G401.6 (cell line): ENCODE data around the gene CACNG7.

Experiments
- FAIRE-seq: peaks from 2 replicates; lab custom pipeline; 2012; peaks lifted over from hg19 to GRCh38; lab: Jason Lieb, UNC

The CACNG7 gene

DNA sequence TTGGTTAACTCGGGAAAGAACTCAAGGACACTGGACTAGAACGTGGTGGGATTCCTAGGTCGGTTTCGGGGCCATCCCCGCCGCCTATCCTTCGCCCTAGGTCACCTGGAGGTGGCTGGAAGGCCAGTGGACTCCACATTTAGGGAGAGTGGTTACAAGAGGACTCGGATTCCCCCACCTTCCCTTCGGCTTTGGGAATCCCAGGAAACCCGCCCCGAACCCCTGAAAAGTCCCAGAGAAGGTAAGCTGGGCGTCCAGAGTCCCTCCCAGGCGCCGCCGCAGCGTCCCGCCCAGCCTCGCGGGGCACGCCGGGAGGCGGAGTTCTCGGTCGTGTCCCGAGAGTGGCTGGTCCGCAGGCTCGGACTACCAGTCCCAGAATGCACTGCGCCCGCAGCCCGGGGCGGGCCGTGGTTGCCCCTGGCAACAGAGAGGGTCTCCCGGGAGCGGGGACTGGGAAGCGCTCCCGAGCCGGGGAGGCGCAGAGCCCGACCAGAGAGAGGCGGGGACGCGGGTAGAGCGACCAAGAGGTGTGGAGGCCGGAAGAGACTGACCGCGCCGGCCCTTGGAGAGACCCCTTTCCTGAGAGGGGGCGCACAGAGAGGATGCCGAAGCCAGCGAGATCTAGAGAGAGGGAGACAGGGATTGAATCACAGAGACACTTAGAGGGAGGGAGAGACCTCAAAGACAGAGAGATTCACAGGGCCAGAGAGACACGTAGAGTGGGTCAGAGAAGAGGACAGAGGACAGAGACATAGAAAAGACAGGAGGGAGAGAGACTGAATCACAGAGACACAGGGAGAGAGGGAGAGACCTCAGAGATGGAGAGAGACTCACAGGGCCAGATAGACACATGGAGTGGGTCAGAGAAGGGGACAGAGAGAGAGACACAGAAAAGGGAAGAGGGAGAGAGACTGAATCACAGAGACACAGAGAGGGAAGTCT is 29.7 kb upstream of the CACNG7 start:
- FAIRE-seq, result peak; percentile 97

DNA sequence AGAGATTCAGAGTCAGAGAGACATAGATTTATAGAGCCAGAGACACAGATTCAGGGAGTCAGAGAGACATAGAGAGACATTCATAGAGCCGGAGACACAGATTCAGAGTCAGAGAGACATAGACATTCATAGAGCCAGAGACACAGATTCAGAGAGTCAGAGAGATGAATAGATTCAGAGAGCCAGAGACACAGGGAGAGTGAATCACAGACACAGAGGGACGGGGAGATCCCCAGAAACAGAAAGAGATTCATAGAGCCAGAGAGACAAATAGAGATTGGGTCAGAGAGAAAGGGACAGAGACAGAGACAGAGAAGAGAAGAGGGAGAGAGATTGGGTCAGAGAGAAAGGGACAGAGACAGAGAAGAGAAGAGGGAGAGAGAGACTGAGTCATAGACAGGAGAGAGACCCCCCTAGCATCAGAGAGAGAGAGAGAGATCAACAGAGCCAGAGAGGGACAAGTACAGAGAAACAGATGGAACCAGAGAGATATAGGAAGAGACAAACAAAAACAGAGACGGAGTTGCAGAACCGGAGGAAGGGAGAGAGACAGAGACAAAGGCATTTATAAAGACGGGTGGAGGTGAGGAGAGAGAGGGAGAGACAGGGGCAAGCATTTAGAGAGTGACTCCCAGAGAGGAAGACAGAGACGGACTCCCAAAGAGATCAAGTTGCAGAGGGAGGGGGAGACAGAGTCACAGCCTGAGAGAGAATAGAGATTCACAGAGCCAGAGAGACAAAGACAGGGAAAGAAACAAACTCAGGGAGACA is 28.2 kb upstream of the CACNG7 start:
- no peak for FAIRE-seq

DNA sequence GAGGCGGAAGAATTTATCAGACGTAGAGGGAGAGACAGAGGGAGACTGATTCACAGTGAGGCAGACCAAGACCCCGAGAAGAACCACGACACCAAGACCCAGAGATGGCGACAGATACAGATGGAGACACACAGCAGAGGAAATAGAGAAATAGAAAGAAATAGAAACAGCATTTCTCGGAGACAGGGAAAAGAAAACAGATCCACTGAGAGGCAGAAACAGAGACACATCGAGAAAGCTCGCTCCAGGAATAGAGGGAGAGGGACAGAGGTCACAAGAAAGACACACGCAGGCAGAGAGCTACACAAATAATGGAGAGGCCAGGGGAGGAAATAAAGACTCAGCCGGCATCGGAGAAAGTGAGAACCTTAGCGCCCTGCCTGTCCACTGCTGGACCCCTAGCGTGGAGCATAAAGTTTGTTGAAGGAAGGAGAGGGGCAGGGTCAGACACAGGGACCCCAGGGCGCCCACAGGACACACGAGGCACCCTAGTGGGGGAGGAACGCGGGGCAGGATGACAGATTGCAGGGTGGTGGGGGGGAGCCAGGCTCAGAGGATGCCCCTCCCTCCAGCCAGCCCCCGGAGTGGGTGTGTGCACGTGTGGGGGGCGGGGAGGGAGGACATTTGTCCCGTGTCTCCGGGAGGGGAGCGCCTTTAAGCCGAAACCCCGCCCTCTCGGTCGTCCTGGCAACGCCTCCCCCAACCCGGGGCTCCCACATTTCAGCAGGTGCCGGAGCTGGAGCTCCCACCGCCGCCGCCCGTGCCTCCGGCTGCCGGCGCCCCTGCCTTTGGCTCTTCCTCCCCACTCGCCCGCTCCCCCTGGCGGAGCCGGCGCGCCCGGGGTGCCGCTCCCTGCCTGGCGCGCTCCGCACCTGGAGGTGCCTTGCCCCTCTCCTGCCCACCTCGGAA is 27.3 kb upstream of the CACNG7 start, which contains the start of gene PRKCG:
Gene PRKCG (plus strand): TSS at position 716 of the 909 bp plus-strand sequence. CDS start 298 bp downstream, outside the sequence.
- FAIRE-seq, result no peak

DNA sequence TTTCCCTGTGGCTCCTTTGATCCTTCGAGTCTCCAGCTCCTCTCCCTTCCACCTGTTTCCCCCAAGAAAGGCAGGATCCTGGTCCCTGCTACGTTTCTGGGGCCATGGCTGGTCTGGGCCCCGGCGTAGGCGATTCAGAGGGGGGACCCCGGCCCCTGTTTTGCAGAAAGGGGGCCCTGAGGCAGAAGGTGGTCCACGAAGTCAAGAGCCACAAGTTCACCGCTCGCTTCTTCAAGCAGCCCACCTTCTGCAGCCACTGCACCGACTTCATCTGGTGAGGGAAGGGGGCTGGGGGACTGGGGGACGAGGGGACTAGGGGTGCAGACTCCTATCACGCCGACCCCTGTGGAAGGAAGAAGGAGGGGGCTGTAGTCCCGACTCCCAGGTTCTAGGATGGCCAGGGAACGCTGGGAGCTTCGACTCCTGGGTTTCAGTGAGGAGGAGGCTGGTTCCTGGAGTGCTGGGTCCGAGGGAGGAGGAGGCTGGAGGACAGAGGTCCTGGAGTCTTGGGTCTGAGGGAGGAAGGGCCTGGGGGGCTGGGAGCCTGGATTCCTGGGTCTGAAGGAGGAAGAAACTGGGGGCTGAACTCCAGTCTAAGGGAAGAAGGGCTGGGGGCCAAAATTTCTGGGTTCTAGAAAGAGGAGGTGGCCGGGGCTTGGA is 26.6 kb upstream of the CACNG7 start:
- no peak for FAIRE-seq

DNA sequence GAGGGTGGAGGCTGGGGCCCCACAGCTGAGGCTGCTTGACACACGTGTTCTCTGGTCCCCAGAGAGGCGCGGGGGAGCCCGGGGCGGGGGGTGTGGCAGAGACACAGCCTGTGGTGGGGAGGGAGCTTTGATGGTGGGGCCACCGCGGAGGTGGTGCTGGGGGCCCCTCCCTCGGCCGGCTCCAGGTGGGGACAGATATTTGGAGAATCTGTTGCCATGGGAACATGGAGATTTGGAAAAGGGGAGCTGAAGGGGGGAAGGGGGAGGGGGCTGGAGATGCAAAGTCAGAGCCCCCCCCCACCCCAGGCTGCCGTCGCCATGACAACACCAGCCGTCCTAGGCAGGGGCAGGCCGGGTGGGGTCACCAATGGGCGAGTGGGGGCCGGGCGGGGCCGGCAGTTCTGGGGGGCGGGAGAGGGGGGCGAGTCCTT is 25.8 kb upstream of the CACNG7 start:
- FAIRE-seq, result no peak

DNA sequence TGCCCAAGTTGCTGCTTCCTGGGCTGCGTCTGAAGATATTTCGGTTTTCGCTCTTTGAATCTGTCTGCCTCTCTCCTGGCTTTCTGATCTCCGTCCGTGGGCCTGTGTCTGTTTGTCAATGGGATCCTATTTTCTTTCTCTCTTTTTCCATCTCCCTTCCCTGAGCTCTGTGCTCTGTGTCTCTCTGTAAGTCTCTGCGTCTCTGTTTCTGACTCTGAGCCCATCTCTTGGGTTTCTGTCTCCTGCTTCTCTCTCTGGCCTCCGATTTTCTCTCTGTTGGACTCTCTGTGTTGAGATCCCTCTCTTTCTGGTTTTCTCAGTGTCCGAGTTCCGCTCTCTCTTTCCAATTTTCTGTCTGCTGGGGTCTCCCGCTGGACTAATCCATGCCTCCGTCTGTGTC is 25.3 kb upstream of the CACNG7 start:
- FAIRE-seq, result no peak

DNA sequence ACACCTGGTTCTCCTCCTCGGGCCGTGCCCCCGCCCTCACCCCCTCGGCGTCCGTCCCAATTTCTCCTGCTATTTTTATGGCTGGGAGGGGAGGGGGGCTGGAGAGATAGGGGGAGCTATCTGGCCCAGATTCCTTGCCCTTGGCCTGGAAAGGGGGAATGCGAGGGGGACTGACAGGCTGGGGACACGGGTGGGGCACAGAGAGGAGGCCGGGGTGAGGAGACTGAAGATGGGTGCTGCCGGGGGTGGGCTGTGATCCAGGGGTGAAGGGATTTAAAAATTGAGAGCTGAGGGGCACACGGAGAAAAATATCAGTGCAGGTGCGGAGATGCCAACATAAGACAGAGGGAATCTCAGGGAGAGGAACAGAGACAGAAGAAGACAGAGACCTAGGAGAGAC is 24.8 kb upstream of the CACNG7 start:
- no peak for FAIRE-seq

DNA sequence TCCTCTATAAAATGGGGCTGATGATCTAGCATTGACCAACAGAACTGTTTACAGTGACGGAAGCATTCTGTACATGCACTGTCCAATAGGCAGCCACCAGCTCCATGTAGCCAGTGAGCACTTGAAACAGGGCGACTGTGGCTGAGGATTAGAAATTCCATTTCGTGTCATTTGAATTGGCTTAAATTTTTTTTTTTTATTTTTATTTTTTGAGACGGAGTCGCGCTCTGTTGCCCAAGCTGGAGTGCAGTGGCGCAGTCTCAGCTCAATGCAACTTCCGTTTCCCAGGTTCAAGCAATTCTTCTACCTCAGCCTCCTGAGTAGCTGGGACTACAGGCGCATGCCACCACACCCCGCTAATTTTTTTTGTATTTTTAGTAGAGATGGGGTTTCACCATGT is 24.0 kb upstream of the CACNG7 start:
- FAIRE-seq, result no peak

DNA sequence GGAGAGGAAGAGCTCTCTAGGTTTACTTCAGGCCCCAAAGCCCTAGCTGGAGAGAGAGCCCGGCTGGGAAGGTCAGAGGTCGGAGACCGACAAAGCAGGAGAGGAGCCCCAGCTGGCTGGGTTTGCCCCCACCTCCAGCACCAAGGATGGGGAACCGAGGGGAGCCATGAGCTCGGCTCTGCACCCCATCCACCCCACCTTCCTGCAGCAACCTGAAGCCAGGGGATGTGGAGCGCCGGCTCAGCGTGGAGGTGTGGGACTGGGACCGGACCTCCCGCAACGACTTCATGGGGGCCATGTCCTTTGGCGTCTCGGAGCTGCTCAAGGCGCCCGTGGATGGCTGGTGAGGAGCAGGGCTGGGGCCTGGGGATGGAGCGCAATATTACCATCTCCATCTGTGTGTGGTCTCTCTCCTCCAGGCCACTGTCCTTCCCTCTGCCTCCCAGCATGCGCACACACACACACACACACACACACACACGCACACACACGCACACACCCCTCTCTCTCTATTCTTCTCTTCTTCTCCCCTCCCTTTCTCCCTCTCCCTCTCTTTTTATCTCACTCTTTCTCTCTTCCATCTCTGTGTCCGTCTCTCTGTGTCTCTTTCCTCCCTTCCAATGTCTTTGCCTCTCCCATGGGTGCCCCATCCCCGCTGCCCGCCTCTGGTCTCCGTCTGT is 16.6 kb upstream of the CACNG7 start:
- FAIRE-seq, result no peak

DNA sequence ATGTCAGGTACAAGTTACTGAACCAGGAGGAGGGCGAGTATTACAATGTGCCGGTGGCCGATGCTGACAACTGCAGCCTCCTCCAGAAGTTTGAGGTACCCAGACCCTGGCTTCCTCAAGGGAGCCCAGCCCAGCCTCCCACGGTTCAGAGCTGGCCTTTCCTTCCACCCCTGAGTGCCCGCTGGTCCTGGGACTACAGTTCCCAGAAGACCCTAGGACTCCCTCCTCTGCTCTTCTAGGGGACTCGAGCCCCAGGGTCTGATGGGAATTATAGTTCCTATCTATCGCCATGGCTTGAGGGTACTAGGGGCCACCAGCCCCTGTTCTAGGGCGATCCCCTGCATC is 16.1 kb upstream of the CACNG7 start:
- no peak for FAIRE-seq

DNA sequence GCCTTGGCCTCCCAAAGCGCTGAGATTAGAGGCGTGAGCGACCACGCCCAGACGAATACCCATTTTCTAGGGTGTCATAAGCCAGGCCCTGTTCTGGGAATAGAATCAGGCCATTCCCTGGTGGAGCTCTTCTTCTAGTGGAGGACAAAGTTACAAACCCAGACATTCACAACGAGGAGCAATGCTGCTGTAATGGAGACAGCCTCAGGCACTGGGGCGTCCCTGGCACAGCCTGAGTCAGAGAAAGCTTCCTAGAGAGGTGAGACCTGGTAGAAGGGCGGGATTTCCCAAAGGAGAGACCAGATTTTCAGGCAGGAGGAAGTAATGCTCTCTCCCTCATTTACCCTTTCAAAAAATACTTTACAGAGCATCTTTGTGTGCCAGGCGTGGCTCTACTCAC is 14.4 kb upstream of the CACNG7 start:
- no peak for FAIRE-seq

DNA sequence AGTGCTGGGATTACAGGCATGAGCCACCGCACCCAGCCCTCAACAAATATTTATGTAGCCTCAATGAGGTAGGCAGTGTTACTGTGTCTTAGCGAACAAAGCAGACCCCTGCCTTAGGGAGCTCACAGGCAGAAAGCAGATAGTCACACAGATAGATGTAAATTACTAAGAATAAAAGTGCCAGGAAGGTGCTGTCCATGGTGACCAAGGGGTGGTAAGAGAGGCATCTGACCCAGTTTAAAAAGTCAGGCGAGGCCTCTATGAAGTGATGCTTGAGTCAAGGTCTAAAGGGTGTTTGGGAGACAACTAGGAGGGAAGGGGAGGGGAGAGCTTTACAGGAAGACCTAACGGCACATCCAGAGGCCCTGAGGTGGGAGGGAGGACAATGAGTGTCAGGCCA is 12.4 kb upstream of the CACNG7 start:
- FAIRE-seq, result no peak

DNA sequence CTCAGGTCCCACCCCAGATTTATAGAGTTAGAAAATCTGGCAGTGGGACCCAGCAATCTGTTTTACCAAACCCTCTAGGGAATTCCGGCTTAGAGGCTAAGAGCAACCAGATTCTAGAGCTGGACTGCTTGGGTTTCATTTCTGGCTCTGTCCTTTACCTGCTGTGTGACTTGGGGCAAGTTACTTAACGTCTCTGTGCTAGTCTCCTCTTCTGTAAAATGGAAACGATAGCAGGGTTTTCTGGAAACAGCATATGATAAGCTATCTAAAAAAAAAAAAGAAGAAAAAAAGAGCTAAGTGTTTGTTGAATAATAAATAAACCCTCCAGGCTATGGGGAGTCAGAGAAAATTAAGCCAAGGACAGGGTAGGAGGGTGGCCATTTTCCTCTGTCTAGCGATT is 11.6 kb upstream of the CACNG7 start:
- no peak for FAIRE-seq

DNA sequence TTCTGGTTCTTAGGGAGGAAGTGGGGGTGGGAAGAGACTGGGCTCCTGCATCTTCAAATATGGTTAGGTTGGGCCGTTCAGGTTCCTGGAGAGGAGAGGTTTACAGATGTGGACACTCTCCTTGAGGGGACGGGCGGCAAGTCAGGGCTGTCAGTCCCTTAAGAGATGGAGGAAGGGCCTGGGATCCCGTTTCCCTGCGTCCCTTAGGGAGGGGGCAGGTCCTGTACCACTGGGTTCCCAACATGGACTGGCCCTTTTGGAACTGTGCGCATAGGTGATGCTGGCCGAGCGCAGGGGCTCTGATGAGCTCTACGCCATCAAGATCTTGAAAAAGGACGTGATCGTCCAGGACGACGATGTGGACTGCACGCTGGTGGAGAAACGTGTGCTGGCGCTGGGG is 10.9 kb upstream of the CACNG7 start:
- no peak for FAIRE-seq

DNA sequence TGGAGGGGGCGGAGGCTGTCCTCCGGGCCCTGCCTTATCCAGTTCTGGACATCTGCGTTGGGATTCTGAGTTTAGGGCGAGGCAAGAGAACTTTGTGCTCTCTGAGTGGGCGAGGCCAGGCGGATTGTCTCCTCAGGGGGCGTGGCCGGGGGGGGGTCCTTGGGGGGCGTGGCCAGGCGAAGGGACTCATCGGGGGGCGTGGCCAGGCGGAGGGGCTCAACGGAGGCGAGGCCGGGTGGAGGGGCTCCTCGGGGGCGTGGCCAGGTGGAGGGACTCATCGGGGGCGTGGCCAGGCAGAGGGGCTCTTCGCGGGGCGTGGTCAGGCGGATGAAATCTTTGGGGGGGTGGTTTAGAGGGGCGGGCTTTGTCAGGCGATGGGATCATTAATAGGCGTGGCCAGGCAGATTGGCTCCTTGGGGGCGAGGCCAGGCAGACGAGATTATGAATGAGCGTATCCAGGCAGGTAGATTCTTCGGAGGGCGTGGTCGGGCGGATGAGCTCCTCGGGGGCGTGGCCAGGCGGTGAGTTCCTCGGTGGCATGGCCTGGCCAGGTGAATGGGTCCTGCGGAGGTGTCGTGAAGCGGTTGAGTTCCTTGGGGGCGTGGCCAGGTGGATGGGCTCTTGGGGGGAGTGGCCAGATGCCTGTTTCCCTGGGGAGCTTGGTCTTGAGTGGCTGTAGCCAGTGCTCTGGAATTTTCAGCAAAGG is 10.3 kb upstream of the CACNG7 start:
- no peak for FAIRE-seq

DNA sequence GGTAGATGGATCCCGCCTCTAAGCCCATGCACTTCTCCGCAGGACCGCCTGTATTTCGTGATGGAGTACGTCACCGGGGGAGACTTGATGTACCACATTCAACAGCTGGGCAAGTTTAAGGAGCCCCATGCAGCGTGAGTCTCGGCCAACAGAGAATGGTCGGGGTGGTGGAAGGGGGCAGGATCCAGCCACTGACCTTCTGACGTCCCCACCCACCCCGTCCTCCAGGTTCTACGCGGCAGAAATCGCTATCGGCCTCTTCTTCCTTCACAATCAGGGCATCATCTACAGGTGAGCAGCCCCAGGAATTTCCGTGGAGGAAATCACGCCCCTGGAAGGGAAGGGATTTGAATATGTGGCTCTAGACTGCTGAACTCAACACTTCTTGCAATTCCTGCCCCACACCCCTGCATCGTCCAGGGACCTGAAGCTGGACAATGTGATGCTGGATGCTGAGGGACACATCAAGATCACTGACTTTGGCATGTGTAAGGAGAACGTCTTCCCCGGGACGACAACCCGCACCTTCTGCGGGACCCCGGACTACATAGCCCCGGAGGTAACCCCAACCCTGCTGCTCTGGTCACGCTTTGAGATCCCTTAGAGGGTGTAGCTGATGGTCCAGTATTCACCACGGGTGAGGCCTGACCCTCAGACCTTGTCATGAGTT is 8.8 kb upstream of the CACNG7 start:
- no peak for FAIRE-seq

DNA sequence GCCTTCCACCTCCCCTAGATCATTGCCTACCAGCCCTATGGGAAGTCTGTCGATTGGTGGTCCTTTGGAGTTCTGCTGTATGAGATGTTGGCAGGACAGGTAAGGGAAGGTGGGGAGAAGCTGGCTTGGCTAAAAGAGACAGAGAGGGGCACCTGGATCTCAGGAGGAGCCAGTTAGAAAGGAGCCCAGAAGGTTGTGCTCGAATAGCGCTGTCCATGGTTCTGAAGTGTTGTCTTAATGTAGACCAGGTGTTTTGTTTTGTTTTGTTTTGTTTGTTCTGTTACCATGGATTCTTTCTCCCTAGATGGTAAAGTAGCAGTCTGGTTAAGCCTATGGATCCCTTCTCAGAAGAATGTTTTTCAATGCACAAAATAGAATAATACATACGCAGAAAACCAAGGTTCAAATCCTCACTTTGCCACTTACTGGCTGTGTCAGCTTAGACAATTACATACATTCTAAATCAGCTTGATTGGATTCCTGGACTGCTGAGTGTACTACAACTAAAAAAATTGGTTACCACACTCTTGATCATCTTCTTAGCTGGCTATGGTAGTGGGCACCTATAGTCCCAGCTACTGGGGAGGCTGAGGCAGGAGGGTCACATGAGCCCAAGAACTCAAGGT is 5.9 kb upstream of the CACNG7 start:
- peak; percentile 73 for FAIRE-seq

DNA sequence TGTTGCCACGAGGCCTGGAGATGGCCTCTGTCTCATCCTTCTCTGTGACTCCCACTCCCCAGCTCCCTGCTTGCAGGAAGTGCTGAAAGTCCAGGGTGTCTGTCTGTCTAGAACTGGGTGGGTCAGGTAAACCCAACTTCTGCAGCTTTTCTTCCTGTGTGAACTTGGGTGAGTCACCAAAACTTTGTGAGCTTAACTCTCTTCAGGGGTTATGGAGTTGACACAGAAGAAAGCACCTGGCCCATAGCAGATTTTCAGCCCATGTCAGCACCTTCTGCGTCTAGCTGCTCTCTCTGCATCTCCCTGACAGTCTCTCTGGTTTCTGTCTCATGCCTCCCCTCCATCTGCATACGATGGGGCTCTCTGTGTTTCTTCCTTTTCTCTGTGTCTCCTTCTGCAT is 4.2 kb upstream of the CACNG7 start:
- FAIRE-seq, result no peak

DNA sequence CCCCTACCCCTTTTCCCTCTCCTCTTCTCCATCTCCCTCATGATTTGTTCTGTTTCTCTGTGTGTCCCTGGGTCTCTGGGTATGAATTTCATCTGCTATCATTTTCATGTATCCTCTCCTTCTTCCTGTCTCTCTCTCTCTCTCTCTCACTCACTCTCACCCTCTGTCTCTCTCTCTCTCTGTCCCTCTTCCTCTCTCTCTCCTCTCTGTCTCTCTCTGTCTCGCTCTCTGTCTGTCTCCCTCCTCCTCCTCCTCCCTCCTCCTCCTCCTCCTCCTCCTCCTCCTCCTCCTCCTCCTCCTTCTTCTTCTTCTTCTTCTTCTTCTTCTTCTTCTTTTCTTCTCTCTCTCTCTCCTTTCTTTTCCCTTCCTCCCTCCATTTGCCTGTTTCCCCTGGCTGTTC is 3.3 kb upstream of the CACNG7 start:
- no peak for FAIRE-seq
